ENCODE measurements around the gene LCE1F. TPM values are rescaled to one million over a fixed set of nuclear protein-coding genes. Genes with fewer than 3 reads are reported as not detected.
A peak's percentile ranks its signal among the peaks of the same experiment; 100 is the strongest.

LCE1F gene
- total and polyA plus RNA-seq, 8 donors = not detected

- ATAC-seq = no peak
- H3K36me3 ChIP-seq = no peaks in the 10 kb centered on the region
- H3K4me1 ChIP-seq = no peaks in the 10 kb centered on the region
- no peaks in the 10 kb centered on the region for H3K9me3 ChIP-seq
- no peak within 1 kb of the TSS for H3K4me3 ChIP-seq
- no peak for DNase-seq
- H3K27me3 ChIP-seq = no peaks in the 10 kb centered on the region
- no peak within 1 kb of the TSS for H3K27ac ChIP-seq
- intact Hi-C loops (cut with DNase I) = no loop called here
- no peak for TF ChIP-seq CTCF (IDR thresholded peaks at IDR 0.05)
Observed at GRCh38 chr1:152811671-152812070, 36.7 kb downstream of the LCE1F start, which contains the start of gene LCE1B. Gene LCE1B (plus strand): TSS chr1:152811971. CDS start chr1:152812447, 476 bp downstream.

DNA sequence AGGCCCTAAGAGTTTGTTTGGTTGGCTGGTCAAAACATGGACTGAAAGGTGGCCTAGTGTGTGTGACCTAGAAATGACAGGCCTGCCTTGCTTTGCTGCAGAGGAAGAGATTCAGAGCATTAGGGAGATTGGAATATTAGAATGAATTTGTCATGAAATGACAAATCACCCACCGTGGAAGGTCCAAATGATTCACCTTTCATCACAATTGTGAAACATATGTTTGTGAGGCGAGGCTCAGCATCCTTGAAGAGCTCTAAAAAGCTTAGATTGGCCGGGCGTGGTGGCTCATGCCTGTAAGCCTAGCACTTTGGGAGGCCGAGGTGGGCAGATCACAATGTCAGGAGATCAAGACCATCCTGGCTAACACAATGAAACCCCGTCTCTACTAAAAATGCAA is 42.4 kb downstream of the LCE1F start:
- H3K36me3 ChIP-seq = no peaks in the 10 kb centered on the region
- intact Hi-C loops (cut with DNase I) = no loop called here
- H3K27ac ChIP-seq = no peak overlapping the region
- no peak overlapping the region for H3K4me3 ChIP-seq
- H3K4me1 ChIP-seq = no peaks in the 10 kb centered on the region
- ATAC-seq (no peak), DNase-seq (no peak)
- no peak for TF ChIP-seq CTCF (IDR thresholded peaks at IDR 0.05)
- H3K27me3 ChIP-seq = no peaks in the 10 kb centered on the region
- no peaks in the 10 kb centered on the region for H3K9me3 ChIP-seq

GRCh38 chr1:152823294-152823693 is 48.4 kb downstream of the LCE1F start:
- intact Hi-C loops (cut with DNase I) = no loop called here
- no peak overlapping the region for H3K27ac ChIP-seq
- no peak overlapping the region for H3K4me3 ChIP-seq
- peaks cover 0 to 7% of the 10 kb centered on the region in 2 donors for H3K27me3 ChIP-seq
- ATAC-seq = no peak
- no peaks in the 10 kb centered on the region for H3K9me3 ChIP-seq
- no peak for TF ChIP-seq CTCF (IDR thresholded peaks at IDR 0.05)
- H3K36me3 ChIP-seq = no peaks in the 10 kb centered on the region
- peak in 1 of 4 donors; percentile 11 for DNase-seq
- H3K4me1 ChIP-seq = no peaks in the 10 kb centered on the region

GRCh38 chr1:152824964-152825363 is 50.0 kb downstream of the LCE1F start:
- intact Hi-C loops (cut with DNase I) = no loop called here
- Histone ChIP-seq H3K27me3 (peaks cover 0 to 14% of the 10 kb centered on the region in 2 donors), H3K27ac (no peak overlapping the region), H3K4me3 (no peak overlapping the region), H3K9me3 (no peaks in the 10 kb centered on the region), H3K36me3 (no peaks in the 10 kb centered on the region), H3K4me1 (no peaks in the 10 kb centered on the region)
- TF ChIP-seq CTCF (IDR thresholded peaks at IDR 0.05) = no peak
- ATAC-seq = no peak
- no peak for DNase-seq

Other genes with a start within 250 kb of the LCE1F start
- gene LCE3E, start 208.4 kb upstream of the LCE1F start, total RNA-seq = not detected
- not detected for gene LCE3E, start 208.4 kb upstream of the LCE1F start, polyA plus RNA-seq (ENCODE audit: insufficient read length in 6 of 6)
- not detected for gene LCE3D, start 194.6 kb upstream of the LCE1F start, total RNA-seq
- not detected for gene LCE3D, start 194.6 kb upstream of the LCE1F start, polyA plus RNA-seq (ENCODE audit: insufficient read length in 6 of 6)
- not detected for gene LCE3C, start 174.9 kb upstream of the LCE1F start, total RNA-seq
- not detected for gene LCE3C, start 174.9 kb upstream of the LCE1F start, polyA plus RNA-seq (ENCODE audit: insufficient read length in 6 of 6)
- gene LCE3B, start 161.3 kb upstream of the LCE1F start, total RNA-seq = not detected
- not detected for gene LCE3B, start 161.3 kb upstream of the LCE1F start, polyA plus RNA-seq (ENCODE audit: insufficient read length in 6 of 6)
- not detected for gene LCE3A, start 152.0 kb upstream of the LCE1F start, total RNA-seq
- not detected for gene LCE3A, start 152.0 kb upstream of the LCE1F start, polyA plus RNA-seq (ENCODE audit: insufficient read length in 6 of 6)
- gene LCE2D, start 111.8 kb upstream of the LCE1F start, total RNA-seq = not detected
- gene LCE2D, start 111.8 kb upstream of the LCE1F start, polyA plus RNA-seq (ENCODE audit: insufficient read length in 6 of 6) = not detected
- not detected for gene LCE2C, start 99.9 kb upstream of the LCE1F start, total RNA-seq
- not detected for gene LCE2C, start 99.9 kb upstream of the LCE1F start, polyA plus RNA-seq (ENCODE audit: insufficient read length in 6 of 6)
- gene LCE2B, start 89.0 kb upstream of the LCE1F start, total RNA-seq = not detected
- not detected for gene LCE2B, start 89.0 kb upstream of the LCE1F start, polyA plus RNA-seq (ENCODE audit: insufficient read length in 6 of 6)
- gene LCE2A, start 76.8 kb upstream of the LCE1F start, total RNA-seq = not detected
- gene LCE2A, start 76.8 kb upstream of the LCE1F start, polyA plus RNA-seq (ENCODE audit: insufficient read length in 6 of 6) = not detected
- not detected for gene LCE4A, start 67.0 kb upstream of the LCE1F start, total RNA-seq
- gene LCE4A, start 67.0 kb upstream of the LCE1F start, polyA plus RNA-seq (ENCODE audit: insufficient read length in 6 of 6) = not detected
- gene KPRP, start 17.1 kb upstream of the LCE1F start, total RNA-seq = not detected
- not detected for gene KPRP, start 17.1 kb upstream of the LCE1F start, polyA plus RNA-seq (ENCODE audit: insufficient read length in 6 of 6)
- not detected for gene LCE1E, start 11.1 kb downstream of the LCE1F start, total RNA-seq
- gene LCE1E, start 11.1 kb downstream of the LCE1F start, polyA plus RNA-seq (ENCODE audit: insufficient read length in 6 of 6) = not detected
- gene LCE1D, start 21.6 kb downstream of the LCE1F start, total RNA-seq = not detected
- not detected for gene LCE1D, start 21.6 kb downstream of the LCE1F start, polyA plus RNA-seq (ENCODE audit: insufficient read length in 6 of 6)
- gene LCE1C, start 31.5 kb downstream of the LCE1F start, total RNA-seq = not detected
- gene LCE1C, start 31.5 kb downstream of the LCE1F start, polyA plus RNA-seq (ENCODE audit: insufficient read length in 6 of 6) = not detected
- not detected for gene LCE1B, start 36.8 kb downstream of the LCE1F start, total RNA-seq
- gene LCE1B, start 36.8 kb downstream of the LCE1F start, polyA plus RNA-seq (ENCODE audit: insufficient read length in 6 of 6) = not detected
- not detected for gene LCE1A, start 52.3 kb downstream of the LCE1F start, total RNA-seq
- not detected for gene LCE1A, start 52.3 kb downstream of the LCE1F start, polyA plus RNA-seq (ENCODE audit: insufficient read length in 6 of 6)
- gene LCE6A, start 67.7 kb downstream of the LCE1F start, total RNA-seq = not detected
- not detected for gene LCE6A, start 67.7 kb downstream of the LCE1F start, polyA plus RNA-seq (ENCODE audit: insufficient read length in 6 of 6)
- not detected for gene LCE7A, start 84.9 kb downstream of the LCE1F start, total RNA-seq
- gene LCE7A, start 84.9 kb downstream of the LCE1F start, polyA plus RNA-seq (ENCODE audit: insufficient read length in 6 of 6) = not detected
- gene SMCP, start 103.2 kb downstream of the LCE1F start, total RNA-seq = not detected
- gene SMCP, start 103.2 kb downstream of the LCE1F start, polyA plus RNA-seq (ENCODE audit: insufficient read length in 6 of 6) = not detected
- under 1 TPM in 1 of 2 donors, not detected in 1; 0.12 TPM for gene IVL, start 133.4 kb downstream of the LCE1F start, total RNA-seq
- not detected for gene IVL, start 133.4 kb downstream of the LCE1F start, polyA plus RNA-seq (ENCODE audit: insufficient read length in 6 of 6)
- gene SPRR5, start 172.1 kb downstream of the LCE1F start, total RNA-seq = not detected
- gene SPRR5, start 172.1 kb downstream of the LCE1F start, polyA plus RNA-seq (ENCODE audit: insufficient read length in 6 of 6) = not detected
- not detected for gene SPRR4, start 195.5 kb downstream of the LCE1F start, total RNA-seq
- not detected for gene SPRR4, start 195.5 kb downstream of the LCE1F start, polyA plus RNA-seq (ENCODE audit: insufficient read length in 6 of 6)
- gene SPRR1A, start 208.9 kb downstream of the LCE1F start, total RNA-seq = not detected
- gene SPRR1A, start 208.9 kb downstream of the LCE1F start, polyA plus RNA-seq (ENCODE audit: insufficient read length in 6 of 6) = not detected
- gene SPRR3, start 226.6 kb downstream of the LCE1F start, total RNA-seq = not detected
- under 1 TPM in 4 of 6 donors, not detected in 2; 0.24 to 0.55 (median 0.29) TPM for gene SPRR3, start 226.6 kb downstream of the LCE1F start, polyA plus RNA-seq (ENCODE audit: insufficient read length in 6 of 6)